ENCODE measurements around the gene PLK5. TPM values are rescaled to one million over a fixed set of nuclear protein-coding genes. Genes with fewer than 3 reads are reported as not detected.

PLK5 gene
- total RNA-seq, 1 experiment from 2014 or later = not detected

- Histone ChIP-seq H3K9me3 (ENCODE audit: low read depth, low read length, poor library complexity, severe bottlenecking) (no peaks in the 10 kb centered on the region), H3K36me3 (ENCODE audit: insufficient read depth, low read length, poor library complexity, severe bottlenecking) (no peaks in the 10 kb centered on the region), H3K4me3 (ENCODE audit: low read depth, low read length, poor library complexity, severe bottlenecking) (peak within 1 kb of the TSS; percentile 39), H3K27me3 (replicated peaks; ENCODE audit: insufficient read depth, low read depth, low read length, poor library complexity) (no peaks in the 10 kb centered on the region), H3K4me1 (ENCODE audit: insufficient read depth, low read length, poor library complexity, severe bottlenecking) (peaks cover 9% of the 10 kb centered on the region), H3K27ac (ENCODE audit: low read depth, low read length, poor library complexity, severe bottlenecking) (no peak within 1 kb of the TSS)
- intact Hi-C loops (cut with micrococcal nuclease; ENCODE audit: unreplicated experiment) = no loop called here
- POLR2A ChIA-PET (ENCODE audit: low non-redundant PET) = no interaction called here
- DNase-seq (ENCODE audit: low spot score) = no peak
- BruUV-seq (replicated peaks) = no TSS peak
- CTCF ChIA-PET = no interaction called here
- TF ChIP-seq EZH2 (IDR thresholded peaks at IDR 0.05; ENCODE audit: borderline replicate concordance, low read depth, low read length, poor library complexity, severe bottlenecking) (no peak), CTCF (conservative IDR thresholded peaks at IDR 0.05; ENCODE audit: low read depth, low read length) (no peak)
Measured at GRCh38 chr19:1512671-1513498, 11.0 kb upstream of the PLK5 start, which contains the start of gene ADAMTSL5. ADAMTSL5 (minus strand) TSS chr19:1513019; CDS start chr19:1510943, 2,076 bp downstream.

- no peak overlapping the region for H3K27ac ChIP-seq (ENCODE audit: low read depth, low read length, poor library complexity, severe bottlenecking)
- intact Hi-C loops (cut with micrococcal nuclease; ENCODE audit: unreplicated experiment) = no loop called here
- no peak for TF ChIP-seq EZH2 (IDR thresholded peaks at IDR 0.05; ENCODE audit: borderline replicate concordance, low read depth, low read length, poor library complexity, severe bottlenecking)
- peak; percentile 76 for TF ChIP-seq CTCF (conservative IDR thresholded peaks at IDR 0.05; ENCODE audit: low read depth, low read length)
- no TSS peak for BruUV-seq (replicated peaks)
- ChIA-PET POLR2A (ENCODE audit: low non-redundant PET) (no interaction called here), CTCF (no interaction called here)
- no peaks in the 10 kb centered on the region for H3K9me3 ChIP-seq (ENCODE audit: low read depth, low read length, poor library complexity, severe bottlenecking)
- H3K4me3 ChIP-seq (ENCODE audit: low read depth, low read length, poor library complexity, severe bottlenecking) = peak overlapping the region; percentile 39
- H3K36me3 ChIP-seq (ENCODE audit: insufficient read depth, low read length, poor library complexity, severe bottlenecking) = no peaks in the 10 kb centered on the region
- no peaks in the 10 kb centered on the region for H3K27me3 ChIP-seq (replicated peaks; ENCODE audit: insufficient read depth, low read depth, low read length, poor library complexity)
- peaks cover 9% of the 10 kb centered on the region for H3K4me1 ChIP-seq (ENCODE audit: insufficient read depth, low read length, poor library complexity, severe bottlenecking)
- DNase-seq (ENCODE audit: low spot score) = peak; percentile 65
Measured at GRCh38 chr19:1513499-1514294, 10.2 kb upstream of the PLK5 start.

- H3K9me3 ChIP-seq (ENCODE audit: low read depth, low read length, poor library complexity, severe bottlenecking) = no peaks in the 10 kb centered on the region
- H3K4me1 ChIP-seq (ENCODE audit: insufficient read depth, low read length, poor library complexity, severe bottlenecking) = peaks cover 9% of the 10 kb centered on the region
- H3K27me3 ChIP-seq (replicated peaks; ENCODE audit: insufficient read depth, low read depth, low read length, poor library complexity) = no peaks in the 10 kb centered on the region
- H3K36me3 ChIP-seq (ENCODE audit: insufficient read depth, low read length, poor library complexity, severe bottlenecking) = no peaks in the 10 kb centered on the region
- no TSS peak for BruUV-seq (replicated peaks)
- CTCF ChIA-PET = no interaction called here
- POLR2A ChIA-PET (ENCODE audit: low non-redundant PET) = no interaction called here
- TF ChIP-seq EZH2 (IDR thresholded peaks at IDR 0.05; ENCODE audit: borderline replicate concordance, low read depth, low read length, poor library complexity, severe bottlenecking) (no peak), CTCF (conservative IDR thresholded peaks at IDR 0.05; ENCODE audit: low read depth, low read length) (no peak)
- intact Hi-C loops (cut with micrococcal nuclease; ENCODE audit: unreplicated experiment) = no loop called here
- H3K27ac ChIP-seq (ENCODE audit: low read depth, low read length, poor library complexity, severe bottlenecking) = no peak overlapping the region
- H3K4me3 ChIP-seq (ENCODE audit: low read depth, low read length, poor library complexity, severe bottlenecking) = no peak overlapping the region
- no peak for DNase-seq (ENCODE audit: low spot score)
Measured at GRCh38 chr19:1514295-1514661, 9.6 kb upstream of the PLK5 start.

All from A673 (cell line).